Right lobe of liver (tissue), 4 donors: ENCODE measurements around the gene WFDC9.
"Not testable (repeated sequence)": the region's sequence is repeated elsewhere in the genome, so short reads cannot be mapped to it uniquely, and the experiment has no call there.

Experiments used
- CTCF ChIP-seq, 4 donors: fragments of 200-600 bp in 3 of 4; fragments of 450-650 bp in 1 of 4; IDR thresholded peaks; one replicate each; pipeline versions ENCODE4 v1.5.1 to v1.8.0; 2016 to 2022; ENCODE audit warnings: antibody characterized with exemption in 4 of 4, mild to moderate bottlenecking in 2 of 4
- POLR2A ChIP-seq: fragments of 450-650 bp; IDR thresholded peaks from one replicate; pipeline ENCODE4 v1.6.1; 2017; ENCODE audit warnings: antibody characterized with exemption, mild to moderate bottlenecking
- donor health status: DM: no; HTN: no; CAD: no.
- donor health status: DM: no; HTN: no; CAD: no.
- donor health status: DM: no; HTN: yes; CAD: no.

GRCh38 chr20:45641076-45641475 is 10.0 kb upstream of the WFDC9 start:
- TF ChIP-seq CTCF (IDR thresholded peaks at IDR 0.05); POLR2A: not testable (repeated sequence)
